HEK293 (cell line): ENCODE measurements around the gene MTA3.

Source experiments
- OVOL3 ChIP-seq: fragments of 450-650 bp; formaldehyde crosslinking; IDR thresholded peaks from 2 replicates; pipeline ENCODE4 v1.5.1; 2016; ENCODE audit warnings: missing biosample characterization, missing genetic modification characterization
- PRDM1 ChIP-seq: fragments of 450-650 bp; formaldehyde crosslinking; IDR thresholded peaks from 2 replicates; pipeline ENCODE4; 2016; ENCODE audit warnings: missing biosample characterization, missing genetic modification characterization
- ZNF394 ChIP-seq: fragments of 450-650 bp; formaldehyde crosslinking; IDR thresholded peaks from 2 replicates; pipeline ENCODE4 v1.5.1; 2016; ENCODE audit warnings: missing biosample characterization, missing genetic modification characterization, mild to moderate bottlenecking, moderate library complexity, borderline replicate concordance
- ZNF416 ChIP-seq: fragments of 450-650 bp; formaldehyde crosslinking; IDR thresholded peaks from 2 replicates; pipeline ENCODE4 v1.5.1; 2016; ENCODE audit warnings: missing biosample characterization, missing genetic modification characterization
- TF ChIP-seq, protein P1 (sequence below): fragments of 450-650 bp; formaldehyde crosslinking; IDR thresholded peaks from 2 replicates; pipeline ENCODE4; 2016; ENCODE audit warnings: missing biosample characterization, missing genetic modification characterization
- TF ChIP-seq, protein P2 (sequence below): fragments of 450-650 bp; formaldehyde crosslinking; IDR thresholded peaks from 2 replicates; pipeline ENCODE4 v1.5.1; 2016; ENCODE audit warnings: missing biosample characterization, missing genetic modification characterization

DNA sequence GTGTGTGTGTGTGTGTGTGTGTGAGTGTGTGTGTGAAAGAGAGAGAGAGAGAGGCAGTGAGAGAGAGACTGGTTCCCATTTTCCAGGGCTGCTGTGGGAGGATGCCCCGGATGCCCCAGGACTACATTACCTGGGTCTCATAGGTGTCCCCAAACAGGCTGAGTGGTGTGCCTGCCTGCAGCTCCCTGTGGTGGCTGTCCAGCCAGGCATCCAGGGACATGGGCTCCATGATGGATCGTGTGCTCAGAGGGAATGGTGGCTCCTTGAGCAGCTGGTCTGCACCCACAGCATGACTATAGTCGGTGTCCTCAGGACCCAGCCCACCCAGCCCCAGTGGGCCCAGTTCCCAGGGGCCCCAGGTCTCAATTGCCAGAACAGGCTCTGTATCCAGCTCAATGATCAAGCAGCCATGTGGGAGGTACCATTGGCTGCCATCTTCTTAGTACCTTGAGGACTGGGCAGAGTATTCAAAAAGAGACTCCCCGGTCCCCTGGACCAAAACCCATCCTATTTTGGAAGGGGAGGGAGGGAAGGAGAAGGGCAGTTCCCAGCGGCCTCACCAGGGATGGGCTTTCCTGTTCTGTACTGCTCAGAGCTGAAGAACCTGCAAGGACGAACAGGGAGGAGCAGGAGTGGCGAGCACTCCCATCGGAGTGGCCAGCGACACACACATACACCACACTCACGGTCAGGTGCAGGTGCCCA, 201.3 kb downstream of the MTA3 start:
- TF ChIP-seq OVOL3 (tag by site-specific recombination) (no peak), ZNF394 (no peak), ZNF416 (tag by site-specific recombination) (no peak), PRDM1 (tag by site-specific recombination) (no peak)
- TF ChIP-seq, protein P1, sequence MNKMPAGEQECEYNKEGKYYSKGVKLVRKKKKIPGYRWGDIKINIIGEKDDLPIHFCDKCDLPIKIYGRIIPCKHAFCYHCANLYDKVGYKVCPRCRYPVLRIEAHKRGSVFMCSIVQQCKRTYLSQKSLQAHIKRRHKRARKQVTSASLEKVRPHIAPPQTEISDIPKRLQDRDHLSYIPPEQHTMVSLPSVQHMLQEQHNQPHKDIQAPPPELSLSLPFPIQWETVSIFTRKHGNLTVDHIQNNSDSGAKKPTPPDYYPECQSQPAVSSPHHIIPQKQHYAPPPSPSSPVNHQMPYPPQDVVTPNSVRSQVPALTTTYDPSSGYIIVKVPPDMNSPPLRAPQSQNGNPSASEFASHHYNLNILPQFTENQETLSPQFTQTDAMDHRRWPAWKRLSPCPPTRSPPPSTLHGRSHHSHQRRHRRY (tag by site-specific recombination): no peak
- TF ChIP-seq, protein P2, sequence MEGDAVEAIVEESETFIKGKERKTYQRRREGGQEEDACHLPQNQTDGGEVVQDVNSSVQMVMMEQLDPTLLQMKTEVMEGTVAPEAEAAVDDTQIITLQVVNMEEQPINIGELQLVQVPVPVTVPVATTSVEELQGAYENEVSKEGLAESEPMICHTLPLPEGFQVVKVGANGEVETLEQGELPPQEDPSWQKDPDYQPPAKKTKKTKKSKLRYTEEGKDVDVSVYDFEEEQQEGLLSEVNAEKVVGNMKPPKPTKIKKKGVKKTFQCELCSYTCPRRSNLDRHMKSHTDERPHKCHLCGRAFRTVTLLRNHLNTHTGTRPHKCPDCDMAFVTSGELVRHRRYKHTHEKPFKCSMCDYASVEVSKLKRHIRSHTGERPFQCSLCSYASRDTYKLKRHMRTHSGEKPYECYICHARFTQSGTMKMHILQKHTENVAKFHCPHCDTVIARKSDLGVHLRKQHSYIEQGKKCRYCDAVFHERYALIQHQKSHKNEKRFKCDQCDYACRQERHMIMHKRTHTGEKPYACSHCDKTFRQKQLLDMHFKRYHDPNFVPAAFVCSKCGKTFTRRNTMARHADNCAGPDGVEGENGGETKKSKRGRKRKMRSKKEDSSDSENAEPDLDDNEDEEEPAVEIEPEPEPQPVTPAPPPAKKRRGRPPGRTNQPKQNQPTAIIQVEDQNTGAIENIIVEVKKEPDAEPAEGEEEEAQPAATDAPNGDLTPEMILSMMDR (tag by site-specific recombination): no peak
